ENCODE measurements around the gene EDA. TPM values are rescaled to one million over a fixed set of nuclear protein-coding genes. Genes with fewer than 3 reads are reported as not detected.

The EDA gene
- total RNA-seq, 1 donor from 2014 or later: 6.1 TPM

DNA sequence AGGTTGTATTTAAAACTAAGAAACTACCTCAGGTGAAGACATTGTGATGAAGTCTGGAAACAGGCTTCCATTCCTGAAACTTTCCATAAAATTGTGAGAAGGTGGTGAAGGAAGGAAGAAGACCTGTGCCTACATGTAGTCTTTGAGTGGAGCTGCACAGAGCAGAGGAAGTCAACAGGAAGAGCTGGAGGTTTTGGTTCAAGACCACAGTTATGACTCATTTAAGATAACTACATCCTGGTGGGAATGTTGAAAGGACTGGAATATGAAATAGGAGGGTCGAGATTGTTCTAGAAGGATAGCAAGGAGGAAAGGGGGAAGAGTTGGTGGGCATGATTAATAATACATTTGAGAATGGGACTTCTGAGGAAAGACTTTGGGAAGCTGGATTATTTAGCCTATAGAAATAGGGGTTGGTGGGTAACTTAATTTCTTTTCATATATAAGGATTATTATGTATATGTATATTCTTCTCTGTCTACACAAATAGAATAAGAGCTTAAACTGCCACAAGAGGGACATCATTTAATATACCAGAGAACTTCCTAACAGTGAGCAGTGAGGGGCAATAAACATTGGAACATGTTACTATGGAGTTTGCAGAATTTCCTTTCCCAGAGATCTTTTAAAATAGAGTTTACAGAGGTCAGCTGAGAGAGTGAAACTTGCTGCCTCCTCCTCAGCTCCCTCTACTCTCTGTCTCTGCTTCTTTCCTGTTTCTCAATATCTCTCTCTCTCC is 410.4 kb downstream of the EDA start:
- intact Hi-C loops (cut with DNase I): no loop called here
- H3K27me3 ChIP-seq: no peaks in the 10 kb centered on the region
- TF ChIP-seq, protein P1, sequence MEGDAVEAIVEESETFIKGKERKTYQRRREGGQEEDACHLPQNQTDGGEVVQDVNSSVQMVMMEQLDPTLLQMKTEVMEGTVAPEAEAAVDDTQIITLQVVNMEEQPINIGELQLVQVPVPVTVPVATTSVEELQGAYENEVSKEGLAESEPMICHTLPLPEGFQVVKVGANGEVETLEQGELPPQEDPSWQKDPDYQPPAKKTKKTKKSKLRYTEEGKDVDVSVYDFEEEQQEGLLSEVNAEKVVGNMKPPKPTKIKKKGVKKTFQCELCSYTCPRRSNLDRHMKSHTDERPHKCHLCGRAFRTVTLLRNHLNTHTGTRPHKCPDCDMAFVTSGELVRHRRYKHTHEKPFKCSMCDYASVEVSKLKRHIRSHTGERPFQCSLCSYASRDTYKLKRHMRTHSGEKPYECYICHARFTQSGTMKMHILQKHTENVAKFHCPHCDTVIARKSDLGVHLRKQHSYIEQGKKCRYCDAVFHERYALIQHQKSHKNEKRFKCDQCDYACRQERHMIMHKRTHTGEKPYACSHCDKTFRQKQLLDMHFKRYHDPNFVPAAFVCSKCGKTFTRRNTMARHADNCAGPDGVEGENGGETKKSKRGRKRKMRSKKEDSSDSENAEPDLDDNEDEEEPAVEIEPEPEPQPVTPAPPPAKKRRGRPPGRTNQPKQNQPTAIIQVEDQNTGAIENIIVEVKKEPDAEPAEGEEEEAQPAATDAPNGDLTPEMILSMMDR (IDR thresholded peaks at IDR 0.05): no peak
- no peak for TF ChIP-seq POLR2AphosphoS5 (IDR thresholded peaks at IDR 0.05; ENCODE audit: insufficient read depth in 1 of 2, low read depth in 1 of 2)
- no peak for TF ChIP-seq POLR2A (IDR thresholded peaks at IDR 0.05)
- H3K4me1 ChIP-seq: no peaks in the 10 kb centered on the region
- no peaks in the 10 kb centered on the region for H3K36me3 ChIP-seq
- DNase-seq (ENCODE audit: extremely low spot score in 2 of 2): no peak
- H3K27ac ChIP-seq: no peak overlapping the region
- no peak overlapping the region for H3K4me3 ChIP-seq
- H3K9me3 ChIP-seq: no peaks in the 10 kb centered on the region

DNA sequence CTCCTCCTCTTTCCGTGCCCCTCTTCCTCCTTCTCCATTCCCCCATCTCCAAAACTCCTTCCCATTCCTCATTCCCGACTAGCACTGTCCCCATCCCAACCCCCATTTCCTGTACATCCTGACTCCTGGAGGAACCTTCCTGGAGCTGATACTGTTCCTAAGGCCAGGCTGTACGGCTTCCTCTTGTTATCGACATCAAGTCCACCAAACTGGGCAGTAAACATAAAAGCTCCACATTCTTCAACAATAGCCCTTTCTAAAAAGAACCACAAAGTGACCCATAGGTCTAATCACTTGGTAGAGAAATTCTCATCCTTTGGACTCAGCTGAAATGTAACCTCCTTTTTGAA is 410.9 kb downstream of the EDA start:
- intact Hi-C loops (cut with DNase I): no loop called here
- no peak overlapping the region for H3K4me3 ChIP-seq
- no peaks in the 10 kb centered on the region for H3K9me3 ChIP-seq
- no peak for TF ChIP-seq POLR2A (IDR thresholded peaks at IDR 0.05)
- no peak for TF ChIP-seq POLR2AphosphoS5 (IDR thresholded peaks at IDR 0.05; ENCODE audit: insufficient read depth in 1 of 2, low read depth in 1 of 2)
- H3K27ac ChIP-seq: no peak overlapping the region
- H3K4me1 ChIP-seq: no peaks in the 10 kb centered on the region
- no peaks in the 10 kb centered on the region for H3K27me3 ChIP-seq
- H3K36me3 ChIP-seq: no peaks in the 10 kb centered on the region
- DNase-seq (ENCODE audit: extremely low spot score in 2 of 2): no peak

DNA sequence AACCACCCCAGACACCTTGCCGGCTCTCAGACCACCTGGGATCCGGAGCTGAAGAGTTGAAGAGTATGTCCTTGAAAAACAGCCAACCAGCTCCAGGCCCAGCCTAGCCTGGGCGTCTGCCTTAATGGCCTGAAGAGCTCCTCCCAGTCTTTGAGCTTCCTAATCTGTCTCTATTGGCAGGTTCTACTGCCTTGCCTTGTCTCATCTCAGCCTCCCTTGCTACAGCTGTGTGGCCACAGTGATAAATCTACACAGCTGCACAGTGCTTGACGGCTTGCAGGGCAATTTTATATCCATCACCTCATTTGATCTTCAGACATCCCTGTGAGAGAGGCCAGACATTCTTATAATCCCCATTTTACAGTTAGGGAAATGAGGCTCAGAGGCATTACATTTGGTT is 413.9 kb downstream of the EDA start:
- H3K4me1 ChIP-seq: no peaks in the 10 kb centered on the region
- H3K4me3 ChIP-seq: no peak overlapping the region
- H3K27me3 ChIP-seq: no peaks in the 10 kb centered on the region
- TF ChIP-seq, protein P1 (IDR thresholded peaks at IDR 0.05): no peak
- TF ChIP-seq POLR2AphosphoS5 (IDR thresholded peaks at IDR 0.05; ENCODE audit: insufficient read depth in 1 of 2, low read depth in 1 of 2): no peak
- TF ChIP-seq POLR2A (IDR thresholded peaks at IDR 0.05): no peak
- intact Hi-C loops (cut with DNase I): no loop called here
- no peaks in the 10 kb centered on the region for H3K9me3 ChIP-seq
- H3K36me3 ChIP-seq: no peaks in the 10 kb centered on the region
- H3K27ac ChIP-seq: no peak overlapping the region
- peak in 1 of 2 donors; percentile 62 for DNase-seq (ENCODE audit: extremely low spot score in 2 of 2)

- H3K27me3 ChIP-seq: no peaks in the 10 kb centered on the region
- no peaks in the 10 kb centered on the region for H3K9me3 ChIP-seq
- TF ChIP-seq, protein P1 (IDR thresholded peaks at IDR 0.05): peak in 2 of 3 experiments; percentile 40 to 50
- TF ChIP-seq POLR2A (IDR thresholded peaks at IDR 0.05): no peak
- no peaks in the 10 kb centered on the region for H3K36me3 ChIP-seq
- peak in 1 of 2 donors; percentile 54 for DNase-seq (ENCODE audit: extremely low spot score in 2 of 2)
- no peak overlapping the region for H3K27ac ChIP-seq
- intact Hi-C loops (cut with DNase I): no loop called here
- H3K4me1 ChIP-seq: no peaks in the 10 kb centered on the region
- no peak overlapping the region for H3K4me3 ChIP-seq
These were observed 414.4 kb downstream of the EDA start for GRCh38 chrX:70030301-70030767.

DNA sequence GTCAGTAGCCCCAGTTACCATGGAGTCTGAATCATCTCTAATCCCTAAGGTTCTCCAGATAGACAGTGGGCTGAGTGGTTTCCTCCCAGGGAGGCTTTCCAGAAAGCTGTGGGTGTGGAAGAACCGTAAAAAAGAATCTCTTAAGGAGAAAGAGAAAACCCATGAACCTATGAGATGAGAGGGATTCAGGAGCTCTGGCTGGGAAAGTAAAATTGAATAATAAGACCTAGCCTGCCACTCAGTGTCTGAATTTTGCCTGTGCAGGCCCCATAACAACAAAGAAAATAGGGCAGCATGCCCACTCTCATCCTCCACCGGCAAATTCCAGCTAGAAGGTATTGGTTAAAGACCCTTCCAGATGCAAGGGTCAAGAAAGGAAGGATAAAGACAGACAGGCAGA is 416.9 kb downstream of the EDA start:
- H3K9me3 ChIP-seq: no peaks in the 10 kb centered on the region
- intact Hi-C loops (cut with DNase I): no loop called here
- TF ChIP-seq, protein P1 (IDR thresholded peaks at IDR 0.05): no peak
- TF ChIP-seq POLR2AphosphoS5 (IDR thresholded peaks at IDR 0.05; ENCODE audit: insufficient read depth in 1 of 2, low read depth in 1 of 2) (no peak), POLR2A (IDR thresholded peaks at IDR 0.05) (no peak)
- H3K27ac ChIP-seq: no peak overlapping the region
- no peaks in the 10 kb centered on the region for H3K27me3 ChIP-seq
- H3K4me3 ChIP-seq: no peak overlapping the region
- DNase-seq (ENCODE audit: extremely low spot score in 2 of 2): peak in 1 of 2 donors; percentile 49
- H3K4me1 ChIP-seq: no peaks in the 10 kb centered on the region
- H3K36me3 ChIP-seq: no peaks in the 10 kb centered on the region

Measured in vagina (tissue), 2 donors.